NCI-H146 treated with DMSO at 0.1 percent for 48 hours (cell line): Measurements from ENCODE around the gene CHST12.

Experiments
- DNase-seq: peaks from one replicate; lab custom pipeline; 2025; ENCODE audit not compliant: unreplicated experiment; lab: John Stamatoyannopoulos, UW

The CHST12 gene

DNA sequence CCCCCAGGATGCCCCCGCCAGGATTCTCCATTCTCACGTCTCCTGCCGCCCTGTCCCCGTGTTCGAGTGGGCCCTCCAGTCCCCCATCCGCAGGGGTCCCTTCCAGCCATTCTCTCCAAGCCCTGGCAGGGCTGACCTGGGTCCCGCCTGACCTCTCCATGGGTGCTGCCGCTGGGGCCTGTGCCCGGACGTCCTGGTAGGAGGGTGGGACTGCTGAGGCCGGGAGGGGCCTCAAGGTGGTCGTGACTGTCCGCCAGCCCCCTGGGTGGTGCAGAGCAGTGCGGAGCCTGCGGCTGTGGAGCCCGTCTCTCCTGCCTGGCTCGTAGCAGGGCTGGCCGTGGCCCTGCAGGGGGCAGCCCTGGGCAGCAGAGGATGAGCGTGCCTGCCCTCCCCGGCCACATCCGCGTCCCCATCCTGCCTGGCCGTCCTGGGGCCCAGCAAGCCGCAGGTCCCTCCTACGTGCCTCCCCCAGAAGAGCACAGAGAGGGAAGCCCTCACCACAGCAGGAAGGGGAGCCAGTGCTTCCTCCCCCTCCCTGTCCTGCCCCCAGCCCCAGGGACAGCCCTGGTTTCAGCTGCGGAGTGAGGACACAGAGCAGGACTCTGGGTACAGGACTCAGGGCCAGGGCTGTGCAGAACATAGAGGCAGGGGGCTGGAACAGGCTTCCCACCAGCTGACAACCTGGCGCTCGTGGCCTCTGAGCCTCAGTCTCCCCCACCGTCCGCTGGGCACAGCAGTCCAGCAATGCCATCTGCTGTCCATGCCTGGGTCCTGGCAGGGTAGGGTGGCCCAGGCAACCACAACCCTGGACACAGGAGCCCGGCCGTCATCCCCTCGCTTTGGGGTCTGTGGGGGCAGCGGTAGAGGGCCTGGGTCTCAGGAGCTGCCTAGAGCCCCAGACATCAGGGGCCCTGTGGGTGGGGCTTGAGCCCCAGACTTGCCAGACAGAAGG lies 74.3 kb downstream of the CHST12 start:
- no peak for DNase-seq

DNA sequence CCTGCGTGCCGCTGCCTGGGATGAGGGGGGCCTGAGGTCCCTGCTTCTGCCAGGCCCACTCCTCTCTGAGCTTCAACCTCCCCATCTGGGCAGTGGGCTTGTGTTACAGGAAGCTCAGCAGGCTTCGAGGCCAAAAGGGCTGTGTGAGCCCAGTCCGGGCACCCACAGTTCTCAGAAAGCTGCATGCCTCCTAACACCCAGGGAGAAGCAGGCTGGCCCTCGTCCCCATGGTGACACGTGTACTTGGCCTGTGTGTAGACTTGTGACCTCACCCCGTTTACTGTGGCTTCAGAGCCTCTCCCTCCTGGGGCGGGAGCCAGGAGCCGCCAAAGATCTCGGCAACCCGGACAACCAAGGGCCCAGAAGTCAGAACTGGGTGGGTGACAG lies 75.0 kb downstream of the CHST12 start:
- no peak for DNase-seq

DNA sequence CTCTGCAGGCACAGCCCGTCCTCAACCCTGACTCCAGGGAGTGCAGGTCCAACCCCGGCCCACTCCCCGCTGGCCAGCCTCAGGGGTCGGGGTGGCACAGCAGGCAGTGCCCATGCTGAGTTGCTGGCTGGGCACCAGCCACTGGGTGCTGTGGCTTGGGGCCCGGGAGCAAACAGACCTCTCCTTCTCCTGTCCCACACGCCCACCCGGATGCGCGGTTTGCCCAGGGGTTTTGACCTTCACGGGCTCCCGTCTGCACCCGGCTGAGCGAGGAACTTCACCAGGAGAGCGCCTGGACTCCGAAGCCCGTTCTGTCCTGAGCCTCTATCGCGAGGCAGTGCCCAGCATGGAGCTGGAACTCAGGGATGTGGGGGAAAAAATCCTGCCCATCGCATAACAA lies 75.4 kb downstream of the CHST12 start:
- no peak for DNase-seq

DNA sequence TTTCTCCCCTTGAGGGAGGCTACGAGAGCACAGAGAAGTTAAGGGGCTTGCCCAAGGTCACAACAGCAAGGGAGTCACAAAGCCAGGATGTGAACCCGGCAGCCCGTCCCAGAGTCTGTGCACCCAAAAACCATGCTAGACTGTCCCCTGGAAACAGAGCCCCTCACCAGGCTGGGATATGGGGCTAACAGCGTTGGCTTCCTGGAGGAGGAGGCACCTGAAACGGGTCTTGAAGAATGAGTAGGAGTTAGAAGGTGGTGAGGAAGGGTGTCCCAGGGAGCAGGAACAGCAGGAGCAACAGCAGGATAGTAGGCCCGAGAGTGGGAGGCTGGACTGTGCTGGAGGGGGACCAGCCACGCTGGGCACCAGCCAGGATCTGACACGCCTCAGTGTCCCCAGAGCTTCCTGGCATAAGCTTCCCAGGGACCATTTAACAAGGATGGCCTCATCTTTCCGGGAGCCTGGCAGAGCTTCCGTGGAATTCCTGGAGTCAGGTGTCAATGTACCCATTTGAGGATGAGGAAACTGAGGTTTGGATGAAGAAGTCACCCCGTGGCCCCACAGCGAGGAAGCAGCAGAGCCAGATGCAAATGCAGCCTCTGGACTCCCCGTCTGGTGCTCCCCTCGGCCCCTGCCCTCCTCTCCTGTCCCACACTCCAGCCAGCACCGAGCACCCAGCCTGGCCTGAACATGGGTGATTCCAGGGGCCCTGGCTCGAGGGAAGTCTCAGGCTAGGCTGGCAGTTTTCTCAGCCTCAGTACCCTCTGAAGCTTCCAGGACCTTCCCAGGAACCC lies 76.1 kb downstream of the CHST12 start:
- DNase-seq, result no peak

DNA sequence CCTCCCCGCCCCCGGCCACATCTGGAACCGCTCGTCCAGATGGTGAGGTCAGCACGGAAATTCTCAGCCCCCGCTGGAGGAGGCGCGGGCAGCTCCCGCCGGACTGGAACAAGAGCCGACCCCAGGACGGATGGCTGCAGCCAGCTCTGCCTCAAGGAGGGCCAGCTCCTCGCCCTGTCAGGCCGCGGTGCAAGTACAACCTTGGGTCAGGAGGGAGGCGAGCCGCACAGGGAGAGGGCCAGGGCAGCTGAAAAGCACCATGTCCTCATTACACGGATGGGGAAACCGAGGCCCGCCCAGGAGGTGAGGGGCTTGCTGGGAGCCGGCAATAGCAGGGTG lies 76.6 kb downstream of the CHST12 start:
- no peak for DNase-seq

DNA sequence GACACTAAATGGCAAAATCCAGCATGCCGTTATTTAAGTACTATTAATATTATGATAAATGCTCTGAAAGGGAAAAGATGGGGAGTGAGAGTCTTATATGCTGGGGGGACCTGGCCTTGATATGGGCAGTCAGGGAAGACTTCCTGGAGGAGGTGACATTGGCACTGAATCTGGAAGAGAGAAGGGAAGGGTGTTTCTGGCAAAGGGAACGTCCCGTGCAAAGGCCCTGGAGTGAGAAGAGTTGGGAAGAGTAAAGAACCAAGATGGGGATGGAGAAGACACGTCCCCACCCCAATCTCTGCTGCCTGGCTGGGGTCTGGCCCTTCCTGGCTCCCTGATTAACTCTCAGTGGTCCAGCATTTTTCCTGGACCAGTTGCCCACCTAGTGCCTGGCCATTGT lies 77.8 kb downstream of the CHST12 start:
- DNase-seq, result no peak

DNA sequence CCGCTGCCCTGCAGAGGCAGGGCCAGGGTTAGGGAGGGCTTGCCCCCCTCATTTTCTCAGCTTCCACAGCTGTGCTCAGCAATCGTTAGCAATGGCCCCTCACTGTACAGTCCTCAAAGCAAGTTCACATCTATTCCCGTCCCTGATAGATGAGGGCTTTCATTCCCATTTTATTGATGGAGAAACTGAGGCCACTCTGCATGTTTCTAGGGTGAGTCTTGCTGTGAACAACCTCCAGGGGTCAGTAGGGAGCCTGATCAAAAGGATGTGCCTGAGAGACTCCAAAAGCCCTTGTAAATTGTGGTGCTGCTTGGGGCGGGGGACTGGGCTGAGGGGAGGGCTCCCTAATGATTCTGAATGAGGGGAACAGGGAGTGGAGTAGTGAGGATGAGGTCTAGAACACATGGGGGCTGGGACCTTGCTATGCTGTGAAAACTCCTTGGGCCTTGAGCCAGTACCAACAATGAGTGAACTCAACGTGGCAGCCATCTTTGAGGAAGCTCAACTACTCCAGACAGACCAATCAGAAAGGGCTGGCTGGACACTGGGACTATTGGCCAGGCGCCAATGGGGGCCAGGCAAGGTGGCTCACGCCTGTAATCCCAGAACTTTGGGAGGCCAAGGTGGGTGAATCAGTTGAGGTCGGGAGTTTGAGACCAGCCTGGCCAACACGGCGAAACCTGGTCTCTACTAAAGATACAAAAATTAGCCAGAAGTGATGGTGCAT lies 79.5 kb downstream of the CHST12 start:
- no peak for DNase-seq

DNA sequence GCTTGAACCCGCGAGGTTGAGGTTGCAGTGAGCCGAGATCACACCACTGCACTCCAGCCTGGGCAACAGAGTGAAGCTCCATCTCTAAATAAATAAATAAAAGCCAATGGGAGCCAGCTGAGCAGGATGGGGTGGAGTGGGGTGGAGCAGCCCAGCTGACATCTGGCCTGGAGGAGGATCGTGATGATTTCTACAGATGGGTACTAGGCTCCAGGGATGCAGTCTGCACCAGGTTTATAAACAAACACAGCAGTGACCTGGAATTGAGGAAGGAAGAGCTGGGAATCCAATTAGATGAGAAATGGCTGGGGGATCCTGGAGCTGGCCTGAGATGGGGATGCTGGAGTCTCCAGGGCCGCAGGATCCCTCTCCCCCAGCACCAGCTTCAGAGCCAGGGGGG lies 80.1 kb downstream of the CHST12 start:
- no peak for DNase-seq

DNA sequence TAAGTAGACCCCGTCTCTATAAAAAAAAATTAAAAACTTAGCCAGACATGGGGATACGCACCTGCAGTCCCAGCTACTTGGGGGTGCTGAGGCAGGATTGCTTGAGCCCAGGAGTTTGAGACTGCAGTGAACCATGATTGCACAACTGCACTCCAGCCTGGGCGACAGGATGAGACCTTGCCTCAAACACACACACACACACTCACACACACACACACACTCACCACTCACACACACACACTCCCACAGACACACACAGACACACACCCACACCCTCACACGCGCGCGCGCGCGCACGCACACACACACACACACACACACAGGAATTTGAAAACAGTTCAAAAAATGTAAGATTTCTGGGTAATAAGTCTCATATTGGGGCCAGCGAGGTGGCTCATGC lies 81.5 kb downstream of the CHST12 start:
- DNase-seq, result no peak

DNA sequence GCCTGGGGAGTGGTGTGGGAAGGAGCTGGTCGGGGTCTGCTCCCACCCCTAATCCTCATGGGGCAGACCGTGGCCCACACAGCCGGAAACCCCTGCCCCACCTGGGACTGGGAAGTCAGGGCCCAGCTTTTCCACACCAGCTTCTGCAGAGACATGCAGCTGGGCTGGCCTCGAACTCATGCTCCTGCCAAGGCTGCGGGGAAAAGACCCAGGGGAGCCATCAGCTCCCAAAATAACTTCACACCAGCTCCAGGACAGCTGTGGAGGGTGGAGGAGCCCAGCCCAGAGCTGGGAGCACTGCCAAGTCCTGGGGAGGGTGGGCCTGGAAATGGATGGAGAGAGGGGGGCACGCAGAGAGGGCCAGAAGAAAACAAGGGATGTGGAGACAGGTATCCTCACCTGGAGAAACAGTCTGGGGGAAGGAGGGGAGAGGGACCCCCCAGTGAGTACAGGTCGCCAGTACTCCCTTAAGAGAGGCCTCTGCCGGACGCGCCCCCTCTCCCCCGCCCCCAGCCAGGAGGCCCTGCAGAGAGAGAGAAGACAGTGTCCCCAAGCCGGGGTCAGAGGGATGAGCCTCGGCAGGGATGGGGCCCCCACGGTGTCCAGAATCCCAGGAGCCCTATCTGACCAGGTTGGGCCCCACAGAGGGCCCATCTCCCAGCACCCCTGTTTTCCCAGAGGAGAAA lies 84.3 kb downstream of the CHST12 start:
- no peak for DNase-seq

DNA sequence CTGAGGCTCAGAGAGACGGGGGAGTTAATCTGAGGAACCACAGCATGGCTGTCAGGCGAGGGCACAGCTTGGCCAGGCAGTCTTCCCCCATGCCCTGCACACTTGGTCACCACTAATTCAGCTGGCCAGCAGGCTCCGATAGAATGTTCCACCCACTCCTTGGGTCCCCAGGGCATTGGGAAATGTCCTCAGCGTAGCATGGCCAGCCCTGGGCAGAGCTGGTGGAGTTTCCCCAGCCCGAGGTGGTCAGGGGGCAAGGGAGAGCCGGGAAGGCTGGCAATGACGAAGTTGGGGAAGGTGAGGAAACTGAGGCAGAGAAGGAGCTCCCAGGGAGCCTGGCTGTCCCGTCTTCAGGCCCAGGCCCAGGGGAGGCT lies 84.8 kb downstream of the CHST12 start:
- no peak for DNase-seq

DNA sequence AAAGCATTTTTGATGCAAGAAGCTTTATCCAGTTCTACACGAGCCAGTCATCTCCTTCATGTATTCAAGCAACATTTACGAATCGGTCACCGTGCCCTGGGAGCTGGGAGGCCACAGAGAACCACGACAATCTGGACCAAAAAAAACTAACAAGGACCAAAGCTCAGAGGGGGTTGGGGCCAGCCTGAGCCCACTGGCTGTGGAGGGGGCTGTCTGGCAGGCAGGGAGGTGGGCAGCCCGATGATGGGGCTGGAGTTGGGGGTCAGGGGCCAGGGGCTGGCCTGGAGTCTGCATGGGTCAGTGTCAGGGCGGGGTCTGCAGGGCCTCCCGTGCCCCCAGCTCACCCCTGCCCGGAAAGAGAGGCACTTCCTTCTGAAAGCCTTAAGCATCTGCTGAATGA lies 85.3 kb downstream of the CHST12 start:
- no peak for DNase-seq

DNA sequence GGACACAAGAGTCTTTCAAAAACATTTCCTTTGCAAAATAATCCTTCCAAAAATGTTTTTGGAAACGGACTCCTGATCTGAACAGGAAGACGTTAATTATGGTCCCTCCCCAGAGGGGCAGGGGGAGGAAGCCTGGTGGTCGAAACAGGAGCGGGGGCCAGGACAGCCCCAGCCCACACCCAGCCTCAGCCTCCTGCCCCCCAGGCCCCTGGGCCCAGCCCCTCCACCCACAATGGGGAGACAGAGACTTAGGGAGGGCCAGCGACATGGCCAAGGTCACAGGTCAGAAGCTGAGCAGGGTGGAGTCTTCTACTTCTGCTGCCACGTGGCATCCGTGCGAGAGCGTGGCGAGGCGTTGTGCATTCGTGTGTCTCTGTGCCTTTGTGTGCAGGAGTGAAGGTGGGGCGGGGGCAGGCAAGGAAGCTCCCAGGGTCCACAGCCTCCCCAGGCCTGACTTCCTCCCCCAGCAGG lies 86.8 kb downstream of the CHST12 start:
- DNase-seq, result no peak

DNA sequence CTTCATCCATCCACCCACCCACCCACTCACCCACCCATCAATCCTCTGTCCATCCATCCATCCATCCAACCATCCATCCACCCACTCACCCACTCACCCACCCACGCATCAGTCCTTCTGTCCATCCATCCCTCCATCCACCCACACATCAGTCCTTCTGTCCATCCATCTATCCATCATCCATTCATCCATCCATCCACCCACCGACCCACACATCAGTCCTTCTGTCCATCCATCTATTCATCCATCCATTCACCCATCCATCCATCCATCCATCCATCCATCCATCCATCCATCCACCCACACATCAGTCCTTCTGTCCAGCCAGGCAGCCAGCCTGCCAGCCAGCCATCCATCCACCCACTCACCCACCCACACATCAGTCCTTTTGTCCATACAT lies 88.6 kb downstream of the CHST12 start:
- DNase-seq, result no peak

DNA sequence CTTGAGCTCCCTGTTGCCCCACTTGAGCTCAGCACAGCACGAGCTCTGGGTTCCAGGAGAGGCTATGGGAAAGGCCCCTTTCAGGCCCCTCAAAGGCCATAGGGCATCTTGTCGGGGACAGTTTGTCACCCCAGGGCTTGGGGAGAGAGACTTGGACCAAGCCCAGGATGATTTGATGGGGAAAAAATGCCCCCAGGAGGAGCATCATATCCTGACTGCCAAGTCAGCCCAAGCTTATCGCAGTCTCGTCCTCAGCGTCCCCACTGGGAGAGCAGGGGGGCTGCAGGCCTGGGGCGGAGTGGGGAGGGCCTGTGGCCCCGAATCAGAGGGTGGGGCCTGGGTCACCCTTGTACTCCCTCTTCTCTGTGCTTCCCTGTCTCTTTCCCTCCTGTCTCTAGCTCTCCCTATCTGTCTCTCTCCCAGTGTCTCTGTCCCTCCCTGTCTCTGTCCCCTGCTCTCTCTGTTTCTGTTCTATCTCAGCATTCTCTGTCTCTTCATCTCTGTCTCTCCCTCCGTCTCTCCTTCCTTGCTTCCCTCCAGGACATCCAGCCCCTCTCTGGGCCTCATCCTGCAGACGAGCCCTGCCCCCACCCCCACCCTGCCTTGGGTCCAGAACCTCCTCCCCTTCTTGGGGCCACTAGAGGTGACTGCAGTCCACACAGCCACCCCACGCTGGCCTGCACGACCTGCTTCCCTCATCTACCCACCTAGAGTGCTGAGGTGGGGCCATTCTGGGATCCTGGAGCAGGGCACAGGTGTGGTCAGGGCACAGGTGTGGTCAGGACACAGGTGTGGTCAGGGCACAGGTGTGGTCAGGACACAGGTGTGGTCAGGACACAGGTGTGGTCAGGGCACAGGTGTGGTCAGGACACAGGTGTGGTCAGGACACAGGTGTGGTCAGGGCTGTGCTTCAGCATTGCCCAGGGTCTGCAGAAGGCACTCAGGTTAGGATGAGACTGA lies 90.1 kb downstream of the CHST12 start:
- no peak for DNase-seq

DNA sequence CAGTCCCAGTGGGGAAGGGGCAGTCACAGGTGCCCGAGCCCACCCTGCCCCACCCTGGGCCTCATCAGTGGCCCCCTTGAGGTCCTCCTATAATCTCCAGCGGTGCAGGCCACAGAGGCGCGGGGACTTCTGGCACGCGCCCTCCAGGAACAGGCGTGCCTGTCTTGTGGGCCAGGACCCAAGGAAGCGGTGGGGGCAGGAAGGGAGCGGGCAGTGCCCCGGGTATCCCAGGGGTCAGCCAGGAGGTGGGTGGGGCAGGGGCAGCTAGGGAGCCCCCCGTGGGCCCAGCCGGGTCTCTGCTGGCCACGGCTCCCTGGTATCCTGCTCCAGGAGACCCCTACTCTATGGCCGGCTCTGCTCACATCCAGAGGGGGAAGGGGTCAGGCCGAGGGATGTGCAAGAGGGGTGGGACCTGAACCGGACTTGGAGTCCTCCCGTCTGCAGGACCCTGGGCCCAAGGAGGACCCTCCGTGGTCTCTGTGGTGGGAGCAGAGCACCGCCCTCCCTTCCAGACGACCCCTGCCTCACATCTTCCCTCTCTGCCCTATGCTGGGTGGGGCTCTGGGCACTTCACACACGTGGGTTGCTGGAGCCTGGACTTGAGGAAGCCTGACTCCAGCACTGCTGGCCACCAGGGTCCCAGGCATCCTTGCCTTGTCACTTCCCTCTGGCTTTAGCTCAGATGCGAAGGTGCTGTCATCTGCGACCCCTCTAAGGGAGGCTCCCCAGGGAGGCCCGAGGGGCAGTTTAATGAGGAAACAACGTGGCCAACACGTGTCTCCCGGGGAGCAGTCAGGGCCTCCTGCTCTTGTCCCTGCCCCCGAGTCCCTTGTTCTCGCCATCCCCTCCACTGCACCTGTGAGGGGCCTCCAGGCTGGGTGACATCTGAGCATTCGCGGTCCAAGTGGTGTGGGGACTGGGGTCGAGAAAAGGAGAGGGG lies 91.0 kb downstream of the CHST12 start:
- DNase-seq, result no peak

DNA sequence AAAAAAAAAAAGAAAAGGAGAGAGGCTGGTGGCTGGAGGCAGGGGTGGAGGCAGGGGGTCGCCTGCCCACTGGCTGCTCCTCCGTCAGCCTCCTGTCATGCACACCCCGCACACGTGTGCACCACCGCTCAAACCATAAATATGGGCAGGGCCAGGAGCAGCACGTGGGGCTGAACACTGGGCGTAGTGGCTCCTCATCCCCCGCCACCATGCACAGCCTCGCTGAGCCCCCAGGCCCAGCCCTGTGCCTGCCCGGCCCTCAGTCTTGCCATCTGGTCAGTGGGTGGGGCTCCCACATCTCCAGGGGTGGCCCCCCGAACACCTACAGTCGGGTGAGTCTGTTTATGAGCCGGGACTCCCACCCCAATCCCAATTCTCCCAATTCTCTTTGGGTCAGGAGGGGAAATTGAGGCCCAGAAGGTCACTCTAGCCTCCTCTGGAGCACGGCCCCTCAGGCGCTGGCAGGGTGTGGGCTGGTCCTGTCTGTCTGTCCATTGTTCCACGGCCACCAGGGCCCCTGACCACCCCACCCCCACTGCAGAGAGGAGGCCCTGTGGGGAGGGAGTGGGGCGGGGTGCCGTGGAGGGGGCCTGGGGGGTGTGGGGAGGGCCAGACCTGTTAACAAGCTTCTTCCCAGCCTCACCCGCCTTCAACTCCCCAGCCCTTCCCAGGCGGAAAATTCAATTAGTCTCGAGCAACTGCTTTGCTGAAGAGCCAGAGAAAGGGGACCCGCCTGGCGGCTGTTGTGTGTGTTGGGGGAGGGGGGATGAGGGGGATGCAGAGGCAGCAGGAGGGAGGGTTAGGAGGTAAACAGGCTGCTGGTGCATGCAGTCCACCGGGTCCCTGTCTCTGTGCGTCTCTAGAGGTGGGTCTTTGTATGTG lies 92.2 kb downstream of the CHST12 start:
- no peak for DNase-seq

DNA sequence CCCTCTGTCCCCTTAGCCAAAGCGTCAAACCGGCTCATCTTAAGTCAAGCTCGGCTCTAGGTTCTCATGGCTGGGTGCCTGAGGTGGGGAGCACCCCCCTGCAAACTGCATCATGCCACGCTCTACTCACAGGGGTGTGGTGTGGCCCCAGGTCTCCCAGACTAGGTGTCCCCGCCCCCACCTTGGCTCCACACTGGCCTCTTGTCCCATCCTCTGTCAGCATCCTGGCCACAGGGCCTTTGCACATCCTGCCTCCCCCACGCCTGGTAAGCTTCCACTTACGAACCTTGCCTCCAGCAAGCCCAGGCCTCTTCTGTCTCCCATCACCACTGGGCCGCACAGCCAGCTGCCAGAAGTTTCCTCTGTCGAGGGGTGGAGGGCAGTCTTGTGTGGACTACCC lies 93.0 kb downstream of the CHST12 start:
- DNase-seq, result no peak
